Left kidney (tissue), 2 donors: ENCODE measurements around the gene YWHAH. TPM values are rescaled to one million over a fixed set of nuclear protein-coding genes. Genes with fewer than 3 reads are reported as not detected.

Source experiments
- DNase-seq: peaks from one replicate; pipeline ENCODE4 v3.0.0-alpha.2; 2013
- polyA plus RNA-seq: library from polyadenylated mRNA; unstranded; fragments of 120-200 nt; gene quantifications from one replicate; pipeline ENCODE4 v1.2.1, GENCODE V29; 2013; ENCODE audit not compliant: insufficient read length

The YWHAH gene
- polyA plus RNA-seq, 1 donor = 120 TPM

DNA sequence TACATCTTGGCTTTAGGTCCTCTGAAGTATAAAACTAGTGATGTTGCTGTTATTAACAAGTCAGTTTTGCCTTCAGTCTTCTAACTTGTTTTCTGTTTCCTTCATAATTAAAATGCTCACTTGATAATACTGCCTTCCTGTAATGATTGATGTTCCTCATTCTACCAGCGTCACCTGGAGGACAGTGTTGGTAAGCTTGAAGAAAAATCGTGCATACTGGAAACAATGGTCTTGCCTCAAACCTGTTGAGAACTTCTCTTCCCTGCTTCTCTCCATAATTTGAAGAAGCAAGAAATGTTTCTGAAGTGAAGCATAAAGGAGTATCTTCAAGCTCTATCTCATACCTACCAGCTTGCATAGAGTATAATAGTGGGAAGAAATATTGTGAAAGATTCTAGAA, 3.0 kb downstream of the YWHAH start:
- DNase-seq = no peak

DNA sequence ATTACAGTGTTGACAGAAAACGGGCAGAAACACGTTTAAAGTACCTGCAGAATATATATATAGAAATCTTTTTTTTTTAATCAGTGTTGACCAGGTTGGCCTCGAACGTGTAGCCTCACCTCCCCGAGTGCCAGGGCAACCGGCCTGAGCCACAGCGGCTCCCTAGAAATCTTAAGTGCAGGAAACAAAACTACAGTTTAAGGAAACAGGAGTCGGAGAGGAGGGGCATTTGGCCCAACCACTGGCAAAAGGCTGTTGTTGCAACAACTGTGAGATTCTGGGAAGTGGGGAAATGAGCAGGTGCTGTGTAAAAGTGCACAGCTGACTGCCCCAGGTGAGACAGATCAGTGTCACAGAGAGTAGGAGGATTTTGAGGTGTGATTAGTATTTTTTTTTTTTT, 3.7 kb downstream of the YWHAH start:
- no peak for DNase-seq

DNA sequence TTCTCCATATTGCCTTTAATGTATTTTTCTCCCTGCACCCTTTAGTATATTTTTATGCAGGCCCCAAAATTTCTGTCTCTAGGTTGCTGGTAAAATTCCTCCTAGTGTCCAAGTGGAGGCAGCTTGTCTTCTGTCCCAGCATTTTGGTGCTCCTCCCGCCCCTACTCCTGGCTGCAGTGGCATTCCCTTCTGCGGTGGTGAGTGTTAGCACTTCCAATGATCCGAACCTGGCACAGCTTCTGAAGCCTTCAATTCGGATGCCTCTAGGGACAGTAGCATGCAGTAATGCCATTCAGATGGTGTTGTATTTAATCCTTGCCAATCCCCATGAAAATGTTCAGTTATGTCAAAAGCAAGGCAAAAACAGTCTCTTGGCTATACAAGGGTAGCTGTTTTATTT, 5.9 kb downstream of the YWHAH start:
- DNase-seq = no peak

DNA sequence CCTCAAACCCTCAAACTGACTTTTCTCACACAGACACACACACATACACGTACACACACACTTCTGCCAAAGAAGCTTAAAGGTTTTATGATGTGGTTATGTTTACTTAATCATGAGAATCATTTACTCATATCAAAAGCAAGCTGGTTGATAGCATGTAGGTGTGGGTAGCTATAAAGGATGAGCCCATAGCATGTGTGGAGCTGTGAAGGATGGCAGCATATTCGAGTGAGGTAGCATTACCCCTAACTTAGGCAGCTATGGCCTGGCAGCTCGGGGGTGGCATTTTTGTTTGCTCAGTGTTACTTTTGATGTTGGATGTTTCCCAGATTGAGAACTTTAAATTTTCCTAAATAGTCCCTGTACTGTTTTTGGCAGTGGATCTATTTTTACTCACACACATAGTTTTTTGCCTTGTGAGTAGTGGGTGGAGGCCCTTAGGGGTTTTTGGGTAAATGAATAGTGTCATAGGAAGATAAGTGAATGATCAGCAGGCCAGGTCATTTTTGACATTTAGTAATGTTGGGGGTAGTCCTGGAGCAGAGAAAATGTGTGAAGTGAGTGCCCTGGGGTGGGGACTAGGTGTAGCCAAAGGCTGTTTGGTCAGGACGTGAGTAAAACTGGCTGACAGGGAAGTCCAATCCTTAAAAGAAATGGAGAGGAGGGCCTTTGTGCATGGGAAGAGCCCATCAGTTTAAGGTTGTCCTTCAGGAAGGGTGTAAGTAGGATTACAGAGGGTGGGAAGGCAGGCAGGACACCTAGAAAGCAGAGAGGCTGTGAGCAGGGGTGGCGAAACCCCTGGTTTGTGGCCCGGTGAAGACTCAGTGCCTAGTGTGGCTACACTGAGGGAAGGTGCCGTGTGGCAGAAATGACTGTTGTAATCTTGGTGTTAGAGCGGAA, 7.1 kb downstream of the YWHAH start:
- DNase-seq = no peak

DNA sequence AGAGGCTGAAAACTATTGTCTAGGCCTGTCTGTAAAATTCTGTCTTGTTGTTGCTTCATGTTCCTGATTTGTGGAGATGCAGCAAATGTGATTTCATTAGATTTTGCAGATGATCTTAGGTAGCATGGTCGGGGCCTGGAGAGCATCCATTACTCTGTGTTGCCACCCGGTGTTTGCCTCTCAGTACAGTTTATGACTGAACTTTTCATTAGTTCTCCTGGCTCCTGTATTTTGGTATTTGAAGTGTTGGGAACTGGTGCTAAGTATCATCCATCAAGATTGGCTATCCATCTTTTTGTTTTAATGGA, 7.7 kb downstream of the YWHAH start:
- DNase-seq = no peak

DNA sequence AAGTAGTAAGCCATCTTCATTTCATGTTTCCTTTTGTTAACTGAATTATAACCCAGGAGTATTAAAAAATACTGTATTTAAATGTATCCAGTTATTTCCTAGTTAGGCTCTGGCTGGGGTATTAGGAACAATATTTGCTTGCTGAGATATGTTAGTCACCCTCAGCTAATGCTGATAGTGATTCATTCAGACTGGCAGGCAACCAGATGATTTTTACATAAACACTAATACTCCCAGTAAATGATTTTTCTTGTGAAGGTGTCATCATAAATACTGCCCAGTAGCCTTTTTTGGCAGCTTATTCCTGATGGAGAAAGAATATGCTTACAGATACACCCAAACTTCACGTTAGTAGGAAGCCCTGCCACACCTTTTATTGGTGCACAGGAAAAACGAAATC, 8.1 kb downstream of the YWHAH start:
- DNase-seq = no peak

DNA sequence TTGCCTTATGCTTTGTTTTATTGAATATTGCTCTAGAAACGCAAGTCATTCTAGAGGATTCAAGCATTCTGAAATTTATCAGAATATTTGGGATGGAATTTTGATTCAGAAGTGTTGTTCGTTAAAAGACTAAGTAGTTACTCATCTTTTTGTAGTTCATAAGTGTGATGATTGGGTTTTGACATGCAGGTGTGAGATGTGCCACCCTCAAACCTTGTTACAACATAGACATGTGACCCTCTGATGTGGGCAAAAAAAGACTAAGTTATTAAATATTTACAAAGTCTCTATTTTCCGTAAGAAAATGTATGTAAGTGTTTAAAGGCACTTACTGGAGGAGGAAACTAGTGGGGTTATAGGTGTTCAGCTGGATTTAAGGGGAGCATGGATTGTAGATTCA, 8.9 kb downstream of the YWHAH start:
- no peak for DNase-seq

DNA sequence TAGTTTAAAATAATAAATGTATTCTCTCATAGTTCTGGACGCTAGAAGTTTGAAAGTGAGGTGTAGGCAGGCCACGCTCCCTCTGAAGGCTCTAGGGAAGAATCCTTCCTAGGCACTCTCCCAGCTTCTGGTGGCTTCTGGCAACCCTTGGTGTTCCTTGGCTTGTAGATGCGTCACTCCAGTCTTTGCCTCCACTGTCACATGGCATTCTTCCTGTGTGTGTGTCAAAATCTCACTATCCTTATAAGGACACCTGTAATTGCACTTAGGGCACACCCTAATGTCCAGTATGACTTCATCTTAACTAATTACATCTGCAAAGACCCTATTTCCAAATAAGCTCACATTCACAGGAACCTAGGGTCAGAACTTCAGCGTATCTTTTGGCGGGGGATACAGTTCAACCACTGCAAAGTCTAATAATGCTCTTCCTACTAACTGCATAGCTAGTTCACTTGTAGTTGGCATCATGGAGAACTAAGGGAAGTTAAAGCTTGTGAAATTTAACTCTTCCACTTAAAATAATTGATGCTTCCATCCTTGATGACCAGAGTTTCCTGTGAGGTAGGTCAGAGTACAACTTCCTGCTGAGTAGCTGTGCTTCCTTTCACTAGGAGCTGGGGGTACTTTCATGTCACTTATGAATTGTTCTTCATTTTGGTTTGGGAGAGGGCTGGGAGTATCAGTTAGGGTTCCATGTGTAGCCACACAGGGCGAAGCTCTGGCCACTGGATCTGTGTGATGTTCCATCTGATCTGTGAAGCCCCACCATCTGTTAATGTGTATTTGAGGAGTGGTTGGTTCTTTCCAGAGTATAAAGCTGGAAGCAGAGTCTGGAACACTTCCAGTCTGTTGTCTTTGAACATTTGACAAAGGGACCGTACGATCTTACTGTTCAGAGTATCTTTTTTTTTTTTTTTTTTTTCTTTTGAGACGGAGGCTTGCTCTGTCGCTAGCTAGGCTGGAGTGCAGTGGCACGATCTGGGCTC, 10.5 kb downstream of the YWHAH start:
- no peak for DNase-seq

DNA sequence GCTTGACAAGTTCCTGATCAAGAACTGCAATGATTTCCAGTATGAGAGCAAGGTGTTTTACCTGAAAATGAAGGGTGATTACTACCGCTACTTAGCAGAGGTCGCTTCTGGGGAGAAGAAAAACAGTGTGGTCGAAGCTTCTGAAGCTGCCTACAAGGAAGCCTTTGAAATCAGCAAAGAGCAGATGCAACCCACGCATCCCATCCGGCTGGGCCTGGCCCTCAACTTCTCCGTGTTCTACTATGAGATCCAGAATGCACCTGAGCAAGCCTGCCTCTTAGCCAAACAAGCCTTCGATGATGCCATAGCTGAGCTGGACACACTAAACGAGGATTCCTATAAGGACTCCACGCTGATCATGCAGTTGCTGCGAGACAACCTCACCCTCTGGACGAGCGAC, 12.0 kb downstream of the YWHAH start:
- no peak for DNase-seq

DNA sequence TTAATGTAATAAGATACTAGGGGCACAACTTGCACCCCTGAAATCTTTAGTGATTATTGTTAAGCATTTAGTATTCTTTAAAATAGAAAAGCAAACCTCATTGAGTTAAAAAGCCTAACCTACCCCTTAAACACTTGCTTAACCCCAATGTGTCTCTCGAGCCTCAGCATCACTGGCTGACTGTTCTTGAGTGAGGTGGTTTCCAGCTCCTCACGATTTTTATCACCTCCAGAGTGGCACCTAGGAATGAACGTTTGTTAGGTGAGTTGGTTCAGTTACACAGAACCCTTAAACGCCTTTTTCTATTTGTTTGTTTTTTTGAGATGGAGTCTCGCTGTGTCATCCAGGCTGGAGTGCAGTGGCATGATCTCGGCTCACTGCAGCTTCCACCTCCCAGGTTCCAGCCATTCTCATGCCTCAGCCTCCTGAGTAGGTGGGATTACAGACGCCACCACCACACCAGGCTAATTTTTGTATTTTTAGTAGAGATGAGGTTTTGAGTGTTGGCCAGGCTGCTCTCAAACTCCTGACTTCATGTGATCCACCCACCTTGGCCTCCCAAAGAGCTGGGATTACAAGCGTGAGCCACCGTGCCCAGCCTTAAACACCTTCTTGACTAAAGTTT, 13.7 kb downstream of the YWHAH start:
- DNase-seq = no peak

DNA sequence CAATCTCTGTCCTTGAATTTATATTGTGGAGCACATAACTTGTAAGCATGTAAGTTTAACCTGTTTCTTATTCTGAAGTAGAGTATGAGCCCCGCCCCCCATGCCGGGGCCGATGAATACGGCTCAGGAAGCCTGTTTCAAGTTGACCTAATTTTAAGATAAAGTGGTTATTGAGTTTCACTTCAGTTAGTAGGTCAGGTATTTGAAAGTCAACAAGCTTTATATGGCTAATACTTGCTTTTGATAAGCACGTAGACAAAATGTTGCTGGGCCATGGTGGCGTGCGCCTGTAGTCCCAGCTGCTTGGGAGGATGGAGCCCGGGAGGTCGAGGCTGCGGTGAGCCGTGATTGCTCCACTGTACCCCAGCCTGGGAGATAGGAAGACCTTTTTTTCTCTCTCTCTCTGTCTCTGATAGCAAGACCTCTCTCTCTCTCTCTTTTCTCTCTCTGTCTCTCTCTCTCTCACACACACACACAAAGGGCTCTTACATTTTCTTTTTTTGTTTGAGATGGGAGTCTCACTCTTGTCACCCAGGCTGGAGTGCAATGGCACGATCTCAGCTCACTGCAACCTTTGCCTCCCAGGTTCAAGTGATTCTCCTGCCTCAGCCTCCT, 14.4 kb downstream of the YWHAH start:
- no peak for DNase-seq

DNA sequence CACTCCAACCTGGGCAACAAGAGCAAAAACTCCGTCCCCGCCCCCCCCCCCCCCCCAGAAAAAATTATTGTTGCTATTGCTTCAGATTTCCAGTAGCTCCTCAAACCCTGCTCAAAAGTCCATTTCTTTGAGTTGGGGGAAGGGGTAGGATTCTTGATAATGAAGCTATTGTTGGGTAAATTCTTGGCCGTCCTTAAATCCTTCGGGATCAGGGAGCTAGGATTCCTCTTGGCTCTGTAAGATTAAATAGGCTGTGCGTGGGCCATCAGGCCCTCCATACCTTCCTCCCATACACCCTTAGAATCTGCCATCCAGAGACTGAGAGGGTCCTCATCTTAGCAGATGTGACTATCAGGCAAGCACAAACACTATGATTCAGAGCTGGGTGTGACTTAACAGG, 16.4 kb downstream of the YWHAH start:
- DNase-seq = no peak

DNA sequence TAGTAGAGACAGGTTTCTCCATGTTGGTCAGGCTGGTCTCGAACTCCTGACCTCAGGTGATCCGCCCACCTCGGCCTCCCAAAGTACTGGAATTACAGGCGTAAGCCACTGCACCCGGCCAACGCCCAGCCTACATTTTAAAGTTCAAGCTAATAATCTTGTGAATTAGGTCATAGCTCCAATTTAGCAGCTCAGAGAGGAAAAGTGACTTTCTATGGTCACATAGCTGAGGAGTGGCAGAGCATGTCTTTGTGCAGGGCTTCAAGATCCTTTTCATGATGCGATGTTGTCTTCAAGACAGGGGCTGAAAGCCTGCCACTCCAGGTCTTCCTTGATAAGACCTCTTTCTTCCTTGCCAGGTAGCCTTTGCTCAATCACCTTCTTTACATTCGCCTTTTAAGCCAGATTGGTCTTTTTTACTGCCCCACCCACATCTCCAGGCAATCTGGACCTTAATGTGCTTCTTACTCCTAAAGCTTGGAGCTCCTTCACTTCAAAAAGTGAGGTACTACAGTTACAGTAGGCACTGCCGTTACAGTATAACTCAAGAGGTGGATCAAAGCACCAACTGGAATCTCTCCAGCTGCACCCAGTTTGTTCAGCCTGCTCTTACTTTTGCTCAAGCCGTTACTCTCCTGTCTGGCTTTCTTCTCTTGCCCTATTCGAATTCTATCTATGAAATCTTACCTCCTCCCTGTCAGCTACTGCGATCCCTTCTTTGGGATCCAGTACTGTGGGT, 18.2 kb downstream of the YWHAH start:
- DNase-seq = no peak

DNA sequence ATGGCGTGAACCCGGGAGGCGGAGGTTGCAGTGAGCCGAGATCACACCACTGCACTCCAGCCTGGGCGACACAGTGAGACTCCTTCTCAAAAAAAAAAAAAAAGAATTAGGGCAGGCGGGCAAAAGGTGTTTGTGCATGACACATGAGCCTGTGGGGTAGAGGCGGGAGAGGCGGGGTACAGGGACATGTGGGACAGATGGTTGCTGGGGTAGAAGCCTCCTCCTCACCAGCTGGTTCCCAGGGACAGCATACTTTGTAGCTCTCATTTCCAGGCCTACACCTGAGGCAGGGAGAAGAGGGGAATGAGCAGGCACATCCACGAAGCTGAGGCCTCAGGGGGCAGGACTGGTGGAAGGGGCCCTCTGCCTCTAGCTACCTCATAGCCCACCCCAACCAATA, 23.7 kb downstream of the YWHAH start:
- DNase-seq = no peak

DNA sequence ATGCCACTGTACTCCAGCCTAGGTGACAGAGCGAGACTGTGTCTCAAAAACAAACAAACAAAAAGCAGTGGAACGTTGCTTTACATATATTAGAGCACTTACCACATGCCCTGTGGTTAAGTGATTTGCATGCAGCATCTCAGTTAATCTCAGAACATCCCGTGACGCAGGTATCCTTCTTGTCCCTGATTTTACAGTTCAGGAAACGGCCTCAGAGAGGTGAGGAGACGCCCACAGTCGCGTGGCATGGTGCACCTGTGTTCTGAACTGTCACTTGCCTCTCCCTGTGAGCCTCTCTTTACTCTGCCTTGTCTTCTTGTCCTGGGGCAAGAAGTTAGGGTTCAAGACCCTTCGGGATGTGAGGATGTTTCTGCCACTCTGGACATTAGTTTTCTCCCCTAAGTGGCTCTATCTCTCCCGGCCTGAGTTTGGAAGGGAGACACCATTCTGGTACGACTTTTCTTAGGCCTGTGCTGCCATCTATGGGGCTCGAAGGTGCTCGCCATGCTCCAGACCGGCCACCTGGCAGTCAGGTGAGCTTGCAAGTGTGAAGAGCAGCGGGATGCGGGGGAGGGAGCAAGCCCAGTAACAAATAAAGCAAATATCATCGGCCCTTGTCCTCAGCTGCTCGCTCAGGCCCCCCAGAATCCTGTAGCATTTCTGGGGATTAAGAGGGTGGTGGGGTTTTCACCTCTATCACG, 25.6 kb downstream of the YWHAH start:
- DNase-seq = peak; percentile 79

DNA sequence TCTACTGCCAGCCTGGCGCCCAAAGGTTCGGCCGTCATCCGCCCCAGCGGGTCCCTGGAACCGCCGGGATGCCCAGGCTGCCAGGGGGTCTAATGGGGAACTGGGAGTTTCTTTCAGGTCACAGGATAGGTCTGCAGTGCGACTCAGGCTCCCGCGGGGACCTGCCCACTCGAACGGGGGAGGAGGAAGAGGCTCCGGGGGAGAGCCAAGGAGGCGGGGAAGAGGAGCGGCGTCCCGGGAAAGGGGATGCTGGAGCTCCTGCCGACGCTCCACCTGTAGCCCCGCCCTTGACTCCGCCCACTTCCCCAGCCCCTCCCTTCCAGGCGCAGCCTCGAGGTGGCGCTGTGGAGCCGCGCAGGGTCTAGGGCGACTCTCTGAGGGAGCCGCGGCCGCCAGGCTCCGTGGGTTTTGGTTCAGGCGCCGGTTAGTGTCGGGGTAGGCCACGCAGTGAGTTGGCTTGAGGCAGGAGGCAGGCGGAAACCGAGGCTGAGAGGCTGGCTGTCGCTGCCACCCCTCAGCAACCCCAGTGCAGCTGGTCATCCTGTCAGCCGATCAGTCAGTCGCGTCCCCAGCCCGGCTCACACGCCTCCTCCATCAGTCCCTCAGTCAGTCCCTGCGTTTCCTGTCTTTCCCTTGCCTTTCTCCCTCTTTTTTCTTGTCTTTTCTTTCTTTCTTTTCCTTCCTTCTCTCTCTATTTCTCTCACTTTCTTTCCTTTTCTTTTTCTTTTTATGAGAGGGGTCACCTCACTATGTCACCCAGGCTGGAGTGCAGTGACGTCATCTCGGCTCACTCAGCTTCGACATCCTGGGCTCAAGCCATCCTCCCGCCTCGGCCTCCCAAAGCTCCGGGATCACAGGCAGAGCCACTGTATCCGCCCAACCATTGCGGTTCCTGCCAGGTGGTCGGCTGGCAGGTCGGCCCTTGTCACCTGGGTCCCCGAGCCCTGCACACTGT, 26.4 kb downstream of the YWHAH start:
- DNase-seq = peak; percentile 85

DNA sequence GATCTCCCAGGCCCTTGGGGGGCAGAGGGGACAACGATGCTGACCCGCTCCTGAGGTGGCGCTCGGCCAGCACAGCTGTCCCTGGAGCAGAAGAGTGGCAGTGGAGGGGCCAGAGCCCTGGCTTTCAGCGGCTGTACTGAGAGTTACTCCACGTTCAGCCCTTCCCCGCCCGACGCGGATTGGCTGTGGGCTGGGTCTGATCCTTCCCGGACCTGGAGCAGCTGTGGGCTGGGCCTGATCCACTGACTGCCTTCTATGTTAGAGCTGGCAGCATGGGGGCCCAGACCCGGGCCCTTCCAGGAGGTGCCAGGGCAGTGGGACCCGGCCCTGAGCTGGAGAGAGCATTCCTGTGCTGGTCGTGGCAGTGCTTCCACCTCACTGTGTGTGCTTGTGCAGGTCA, 27.8 kb downstream of the YWHAH start:
- no peak for DNase-seq

DNA sequence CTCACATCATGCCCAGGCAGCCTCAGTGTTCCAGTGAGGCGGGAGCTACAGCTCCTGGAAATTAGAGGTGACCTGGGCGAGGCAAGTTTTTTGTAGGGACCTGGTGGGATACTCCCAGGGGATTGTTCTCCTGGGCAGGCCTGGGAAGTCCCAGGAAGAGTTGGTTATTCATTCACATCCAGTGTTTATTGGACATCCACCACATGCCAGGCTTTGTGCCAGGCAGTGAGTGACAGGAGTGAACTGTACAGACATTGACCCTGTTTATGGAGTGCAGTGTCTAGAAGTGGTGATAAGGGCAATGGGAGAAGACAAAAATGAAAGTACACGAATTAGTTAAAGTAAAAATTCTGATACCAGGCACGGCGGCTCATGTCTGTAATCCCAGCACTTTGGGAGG, 29.4 kb downstream of the YWHAH start:
- DNase-seq = no peak

DNA sequence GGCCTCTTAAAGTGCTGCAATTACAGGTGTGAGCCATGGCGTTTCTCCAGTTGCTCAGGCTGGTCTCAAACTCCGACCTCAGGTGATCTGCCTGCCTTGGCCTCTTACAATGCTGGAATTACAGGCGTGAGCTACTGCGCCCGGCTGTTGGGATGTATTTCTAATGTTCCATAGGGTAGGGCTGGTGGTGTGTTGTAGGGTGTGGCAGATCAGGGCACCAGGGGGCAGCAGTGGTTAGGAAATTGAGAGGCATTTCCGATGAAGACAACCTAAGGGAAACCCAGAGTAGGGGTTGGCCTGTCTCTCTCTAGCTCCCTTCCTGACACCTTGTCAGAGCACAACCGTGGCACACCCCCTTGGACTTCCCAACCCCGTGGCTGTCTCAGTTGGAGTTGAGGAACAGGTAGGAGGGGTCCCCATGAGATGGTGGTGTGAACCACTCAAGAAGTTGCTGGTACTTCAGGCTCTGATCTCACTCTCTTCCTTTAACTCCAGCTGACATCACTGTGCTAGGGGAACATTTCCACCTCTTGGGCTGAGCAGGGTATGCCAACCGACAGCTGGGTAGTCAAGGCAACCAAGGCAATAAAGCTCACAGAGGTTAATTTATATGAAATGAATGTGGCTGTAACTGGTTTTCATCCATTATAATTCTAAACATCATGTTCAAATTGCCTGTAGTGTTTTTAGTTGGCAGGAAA, 33.0 kb downstream of the YWHAH start:
- peak; percentile 58 for DNase-seq
